GM21529 (cell line): Measurements from ENCODE around the gene PHYKPL.
A peak's percentile ranks its signal among the peaks of the same experiment; 100 is the strongest.
"Not testable (repeated sequence)": the region's sequence is repeated elsewhere in the genome, so short reads cannot be mapped to it uniquely, and the experiment has no call there.

ENCODE experiments used
- ATAC-seq: cut with Tn5 transposase; IDR thresholded peaks from one replicate; pipeline ENCODE4 v1.9.1; 2021; ENCODE audit not compliant: unreplicated experiment

PHYKPL gene

DNA sequence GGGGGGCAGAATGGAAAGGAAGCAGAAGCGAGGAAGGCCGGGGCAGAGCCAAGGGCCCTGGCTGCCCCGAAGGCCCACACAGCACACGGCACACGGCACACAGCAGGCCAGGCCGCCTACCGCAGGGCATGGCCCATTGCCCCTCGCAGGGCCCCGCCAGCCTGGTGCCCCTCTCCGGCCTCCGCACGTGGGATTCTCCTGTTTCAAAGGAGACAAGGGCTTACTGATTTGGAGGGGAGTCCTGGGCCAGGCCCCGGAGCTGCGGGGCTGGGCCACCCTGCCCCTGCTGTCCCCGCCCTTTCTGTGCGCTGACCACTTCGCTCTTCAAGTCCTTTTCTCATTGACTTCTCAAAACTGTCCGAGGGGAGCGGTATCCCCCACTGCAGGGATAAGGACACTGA, 7.7 kb upstream of the PHYKPL start:
- ATAC-seq, result no peak

DNA sequence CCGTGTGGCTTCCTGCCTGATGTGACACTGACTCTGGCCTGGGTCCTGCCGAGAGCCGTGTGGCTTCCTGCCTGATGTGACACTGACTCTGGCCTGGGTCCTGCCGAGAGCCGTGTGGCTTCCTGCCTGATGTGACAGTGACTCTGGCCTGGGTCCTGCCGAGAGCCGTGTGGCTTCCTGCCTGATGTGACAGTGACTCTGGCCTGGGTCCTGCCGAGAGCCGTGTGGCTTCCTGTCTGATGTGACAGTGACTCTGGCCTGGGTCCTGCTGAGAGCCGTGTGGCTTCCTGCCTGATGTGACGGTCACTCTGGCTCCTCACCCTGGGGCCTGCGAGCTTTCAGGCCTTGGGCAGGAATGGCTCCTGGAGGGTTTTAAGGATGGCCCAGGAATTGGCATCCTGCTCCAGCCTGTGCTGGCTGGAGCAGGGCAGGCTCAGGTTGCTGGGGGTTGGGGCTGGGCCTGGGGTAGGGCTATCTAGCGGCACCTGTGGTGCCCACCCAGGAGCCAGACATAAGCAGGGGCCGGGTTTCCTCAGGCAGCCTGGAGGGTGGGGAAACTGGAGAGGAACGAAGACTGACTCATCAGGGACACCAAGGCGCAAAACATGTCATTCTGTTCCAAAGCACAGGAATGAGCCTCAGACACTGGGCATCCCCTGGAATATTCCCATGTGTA, 7.2 kb upstream of the PHYKPL start:
- ATAC-seq, result not testable (repeated sequence)

DNA sequence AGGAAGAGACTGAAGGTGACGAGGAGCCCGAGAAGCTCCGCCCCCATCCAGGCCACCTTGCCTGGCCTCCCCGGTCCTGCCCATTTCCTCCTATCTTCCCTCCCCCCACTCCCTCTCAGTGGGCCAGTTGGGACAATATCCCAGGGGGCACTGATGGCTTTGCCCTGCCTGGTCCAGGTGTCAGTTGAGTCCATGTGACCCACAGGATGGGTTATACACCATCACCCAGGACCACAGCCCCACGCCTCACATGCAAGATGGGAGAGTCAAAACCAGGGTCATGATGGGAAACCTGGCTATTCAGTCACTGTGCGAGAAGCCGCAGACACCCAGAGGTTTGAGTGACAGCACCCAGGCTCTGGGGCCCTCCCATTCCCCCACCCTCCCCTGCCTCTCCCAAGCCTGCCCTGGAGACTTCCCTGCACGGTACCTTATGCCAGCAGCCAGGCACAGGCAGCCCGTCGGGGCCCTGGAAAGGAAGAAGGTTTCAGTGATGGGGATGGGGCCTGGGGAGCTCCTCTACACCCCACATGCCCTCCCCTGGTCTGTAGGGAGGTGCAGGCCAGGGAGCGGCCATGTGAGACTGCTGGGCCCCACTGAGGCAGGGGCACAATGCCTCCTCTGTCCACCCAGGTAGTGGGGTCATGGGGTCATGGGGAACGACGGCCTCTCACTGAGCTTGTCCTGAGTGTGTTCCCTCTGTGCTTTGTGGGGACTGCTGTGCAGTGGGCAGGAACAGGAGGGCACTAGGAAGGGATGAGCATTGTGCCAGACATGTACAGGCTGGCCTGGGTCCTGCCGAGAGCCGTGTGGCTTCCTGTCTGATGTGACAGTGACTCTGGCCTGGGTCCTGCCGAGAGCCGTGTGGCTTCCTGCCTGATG, 6.3 kb upstream of the PHYKPL start:
- no peak for ATAC-seq

DNA sequence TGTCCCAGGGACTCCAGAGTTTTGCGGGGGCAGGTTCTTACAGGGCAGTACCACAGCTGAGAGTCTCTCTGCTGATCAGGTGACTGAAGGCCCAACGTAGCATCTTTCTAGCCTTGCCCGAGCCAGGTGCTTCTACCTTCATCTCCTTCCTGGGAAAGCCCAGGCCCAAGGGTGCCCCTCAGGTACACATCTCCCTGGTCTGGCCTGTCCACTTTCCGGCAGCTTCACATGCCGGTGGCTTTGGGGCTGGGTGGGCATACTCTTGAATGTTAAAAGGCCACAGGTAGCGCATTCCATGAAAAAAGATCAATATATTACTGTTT, 5.7 kb upstream of the PHYKPL start:
- ATAC-seq, result no peak

DNA sequence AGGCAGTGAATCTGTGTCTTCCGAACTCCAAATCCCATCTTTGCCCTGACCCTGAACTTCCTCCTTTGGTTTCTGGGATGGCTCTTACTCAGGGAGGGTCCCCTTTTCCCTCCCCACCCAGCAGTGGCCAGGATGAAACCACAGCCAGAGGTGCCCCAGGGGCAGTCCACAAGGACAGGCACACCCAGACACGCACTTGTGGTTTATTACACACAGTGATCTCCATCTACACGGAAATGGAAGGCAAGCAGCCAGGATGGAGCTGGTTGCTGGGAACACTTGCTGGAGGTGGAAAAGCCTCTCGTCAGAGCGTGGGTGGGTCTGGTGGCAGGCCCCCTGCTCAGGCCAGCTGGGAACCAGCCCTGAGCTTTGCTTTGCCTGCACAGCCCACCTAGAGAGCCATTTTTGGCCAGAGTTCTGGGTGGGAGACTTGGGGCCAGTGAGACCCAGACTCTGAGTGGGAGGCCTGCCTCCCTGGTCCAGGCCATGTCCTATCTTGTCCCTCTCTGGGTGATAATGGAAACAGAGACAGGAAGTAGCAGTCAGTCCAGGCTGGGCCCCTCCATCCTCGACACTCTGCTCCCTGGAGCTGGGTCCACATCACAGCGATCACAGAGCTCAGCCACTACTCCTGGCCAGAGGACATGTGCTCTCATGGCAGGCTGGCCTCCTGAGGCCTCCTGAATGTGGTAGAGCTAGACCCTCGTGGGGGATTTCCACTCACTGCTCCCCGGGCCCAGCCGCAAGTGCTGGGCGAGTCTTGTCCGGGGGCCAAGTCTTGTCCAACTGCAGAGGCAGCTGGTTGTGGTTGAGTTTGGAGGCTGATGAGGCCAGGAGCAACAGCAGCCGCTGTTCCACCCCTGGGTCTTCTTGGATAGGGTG, 5.1 kb upstream of the PHYKPL start:
- no peak for ATAC-seq

DNA sequence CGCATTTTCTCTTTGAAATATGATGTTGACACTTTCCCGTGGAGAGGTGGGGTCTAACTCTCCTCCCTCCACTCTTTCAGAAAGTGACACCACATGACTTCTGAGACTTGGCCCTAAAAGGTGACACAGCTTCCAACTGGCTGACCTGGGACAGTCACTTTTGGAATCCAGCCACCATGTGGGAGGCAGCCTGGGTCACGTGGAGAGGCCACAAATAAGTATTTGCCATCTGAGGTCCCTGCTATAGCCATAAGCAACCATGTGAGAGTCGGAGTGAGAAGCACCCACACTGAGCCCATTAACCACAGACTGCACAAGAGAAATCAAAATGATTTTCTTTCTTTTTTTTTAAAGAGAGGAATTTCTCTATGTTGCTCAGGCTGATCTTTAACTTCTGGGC, 4.1 kb upstream of the PHYKPL start:
- ATAC-seq, result no peak

DNA sequence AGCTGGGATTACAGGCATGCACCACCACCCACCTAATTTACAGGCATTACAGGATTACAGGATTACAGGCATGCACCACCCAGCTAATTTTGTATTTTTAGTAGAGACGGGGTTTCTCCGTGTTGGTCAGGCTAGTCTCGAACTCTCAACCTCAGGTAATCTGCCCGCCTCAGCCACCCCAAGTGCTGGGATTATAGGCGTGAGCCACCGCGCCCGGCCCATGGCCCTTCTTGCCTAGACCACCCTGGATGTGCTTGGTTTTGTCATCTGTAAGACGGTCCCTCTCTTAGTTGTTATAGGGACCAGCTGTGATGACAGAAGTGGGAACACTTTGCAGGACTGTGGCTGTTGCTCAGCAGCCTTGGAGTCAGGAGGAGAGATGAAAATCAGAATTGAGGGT, 3.5 kb upstream of the PHYKPL start:
- no peak for ATAC-seq

DNA sequence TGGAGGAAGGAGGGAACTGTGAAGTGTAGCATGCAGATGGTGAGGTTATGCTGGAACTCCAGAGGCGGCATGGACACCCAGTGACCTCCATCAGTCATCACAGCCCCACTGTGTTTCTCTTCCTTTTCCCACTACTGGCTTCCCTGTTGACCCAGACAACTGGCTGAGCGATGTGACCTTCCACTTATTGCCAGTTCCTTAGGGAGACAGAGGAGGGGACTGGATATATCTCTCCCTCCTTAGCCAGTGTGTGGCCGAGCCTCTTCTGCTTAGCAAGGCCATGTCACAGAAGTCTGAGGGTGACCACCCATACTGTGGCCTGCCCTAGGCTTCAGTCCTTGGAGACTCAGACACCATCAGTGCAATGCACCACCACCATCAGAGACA, 3.0 kb upstream of the PHYKPL start:
- ATAC-seq, result no peak

DNA sequence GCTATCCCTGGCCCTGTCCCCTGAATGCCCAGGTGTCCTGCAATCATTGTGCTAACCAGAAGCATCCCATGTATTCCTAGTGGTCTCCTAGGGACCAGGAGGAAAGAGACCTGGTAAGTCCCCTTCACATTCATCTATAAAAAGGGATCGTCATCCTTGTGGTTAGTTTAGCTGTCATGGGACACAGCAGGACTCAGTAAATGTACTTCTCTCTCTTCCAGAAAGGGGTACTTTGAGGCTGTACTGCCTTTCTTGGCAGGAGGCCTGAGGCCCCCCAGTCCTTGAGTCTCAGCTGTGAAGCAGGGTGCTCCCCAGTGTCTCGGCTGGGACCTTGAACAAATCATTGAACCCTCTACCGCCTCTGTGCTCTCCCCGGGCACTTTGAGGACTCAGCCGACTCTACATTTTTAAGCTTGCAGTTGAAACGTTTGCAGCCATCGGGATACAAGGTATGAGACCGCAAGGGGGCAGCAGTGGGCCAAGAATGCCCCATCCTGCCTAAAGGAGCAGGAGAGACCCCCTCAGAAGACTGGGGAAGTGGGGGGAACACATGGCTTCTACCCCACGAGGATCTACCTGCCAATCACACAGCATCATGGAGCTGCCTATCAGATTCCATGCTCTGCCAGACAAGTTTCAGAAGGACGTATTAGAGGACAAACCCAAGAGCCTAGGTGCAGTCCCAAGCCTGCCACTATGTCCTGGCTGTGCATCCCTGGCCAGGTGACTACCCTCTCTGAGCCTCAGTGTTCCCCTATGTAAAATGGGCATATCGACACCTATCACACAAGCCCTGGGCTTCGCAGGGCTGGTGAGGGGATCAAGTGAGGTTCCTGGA, 2.4 kb upstream of the PHYKPL start:
- ATAC-seq, result peak; percentile 27

DNA sequence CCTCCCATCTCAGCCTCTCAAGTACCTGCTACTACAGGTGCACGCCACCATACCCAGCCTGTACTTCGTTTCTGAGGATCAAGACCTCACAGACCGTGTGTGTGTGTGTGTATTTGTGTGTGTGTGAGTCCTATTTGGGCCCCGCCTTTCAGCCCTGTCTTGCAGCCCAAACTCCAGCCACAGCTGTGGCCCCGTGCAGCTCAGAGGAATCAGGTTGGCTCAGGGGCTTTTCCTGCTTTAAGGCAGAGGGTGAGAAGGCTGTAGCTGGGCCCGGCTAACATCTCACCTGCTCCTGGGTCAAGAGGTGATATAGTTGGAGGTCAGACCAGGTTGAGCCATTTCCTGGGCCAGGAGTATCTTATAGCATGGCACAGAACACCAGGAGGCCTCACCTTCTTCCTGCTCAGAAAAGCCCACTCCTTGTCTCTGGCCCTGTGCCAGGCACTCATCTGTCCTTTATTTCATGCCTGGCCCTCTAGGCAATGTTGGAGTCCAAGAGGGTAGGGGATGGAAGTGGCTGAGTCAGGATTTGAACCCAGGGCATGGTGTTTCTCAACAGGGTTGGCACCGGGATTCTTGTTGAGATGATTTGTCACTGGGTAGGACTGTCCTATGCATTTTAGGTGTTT, 1.6 kb upstream of the PHYKPL start:
- no peak for ATAC-seq

DNA sequence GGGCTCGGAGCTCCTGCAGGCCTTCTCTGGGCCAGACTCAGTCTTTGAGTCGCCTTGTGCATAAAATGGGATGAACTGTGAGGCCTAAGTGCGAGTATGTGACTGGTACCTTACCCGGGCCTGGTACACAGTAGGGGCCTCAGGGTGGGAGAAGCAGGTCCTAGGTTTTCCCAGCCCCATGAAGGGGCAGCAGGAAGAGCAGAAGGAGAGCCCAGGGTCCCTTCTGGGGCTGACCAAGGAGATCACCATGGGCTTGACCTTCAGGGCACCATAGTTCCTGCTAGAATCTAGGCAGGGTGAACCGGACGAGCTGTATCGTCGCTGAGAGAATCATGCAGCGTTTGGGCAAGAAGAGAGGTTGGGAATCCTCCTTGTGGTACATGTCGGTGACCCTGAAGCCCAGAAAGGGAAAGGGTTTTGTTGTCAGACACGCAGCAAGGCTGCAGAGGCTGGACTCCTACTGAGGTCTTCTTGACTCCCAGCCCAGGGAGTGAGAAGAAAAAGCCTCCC, 373 bp upstream of the PHYKPL start:
- peak; percentile 33 for ATAC-seq

DNA sequence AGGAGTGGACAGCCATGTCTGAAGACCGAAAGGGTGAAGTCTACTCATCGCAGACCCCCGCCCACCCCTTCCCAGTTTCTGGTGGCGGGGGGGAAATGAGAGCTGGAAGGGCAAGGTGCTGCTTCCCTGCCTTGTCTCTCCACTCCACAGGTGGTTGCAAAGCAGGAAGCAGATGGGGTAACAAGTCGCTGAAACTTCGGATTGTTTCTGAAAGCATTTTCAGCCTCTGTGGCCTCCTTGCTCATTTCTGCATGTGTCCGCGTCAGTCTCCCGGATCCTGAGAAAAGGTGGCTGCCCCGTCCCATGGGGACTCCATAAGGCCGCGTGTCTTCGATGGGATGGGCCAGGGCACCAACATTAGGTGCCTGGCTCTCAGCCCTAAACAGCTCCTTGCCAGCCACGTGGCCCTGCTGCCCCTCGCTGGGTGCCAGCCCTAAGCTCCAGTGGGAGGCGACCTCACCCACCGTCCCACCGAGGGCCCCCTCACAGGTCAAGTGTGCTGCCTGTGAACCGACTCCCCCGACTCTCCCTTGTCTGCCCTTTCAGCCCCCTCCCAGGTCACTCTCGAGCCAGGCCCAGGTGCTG, 971 bp downstream of the PHYKPL start:
- no peak for ATAC-seq

DNA sequence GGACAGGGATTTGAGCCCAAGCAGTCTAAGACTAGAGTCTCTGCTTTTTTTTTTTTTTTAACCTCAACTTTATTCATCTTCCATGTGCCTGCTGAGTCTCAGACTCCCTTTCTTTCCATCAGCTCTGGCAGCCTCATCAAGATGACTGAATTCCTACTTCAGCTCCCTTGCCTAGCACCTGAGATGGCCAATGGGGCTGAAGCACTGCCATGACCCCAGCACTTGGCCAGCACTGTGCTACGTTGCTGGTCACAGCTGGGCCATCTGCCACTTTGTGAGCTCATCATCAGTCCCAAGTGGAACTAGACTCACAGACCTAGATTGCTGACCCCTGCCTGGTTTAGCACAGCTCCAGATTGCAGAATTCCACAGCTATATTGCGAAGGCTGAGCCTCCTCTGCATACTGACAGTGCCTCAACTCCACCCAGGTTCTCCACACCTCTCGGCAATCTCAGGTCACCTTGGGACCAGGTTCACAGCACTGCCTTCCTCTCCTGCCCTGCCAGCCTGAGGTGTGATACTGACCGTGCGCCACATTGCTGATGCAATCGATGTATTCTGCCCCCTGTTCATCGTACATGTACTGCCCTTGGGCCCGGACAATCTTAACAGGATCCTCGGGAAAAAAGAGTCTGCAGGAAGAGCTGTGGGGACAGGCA, 1.6 kb downstream of the PHYKPL start:
- no peak for ATAC-seq

DNA sequence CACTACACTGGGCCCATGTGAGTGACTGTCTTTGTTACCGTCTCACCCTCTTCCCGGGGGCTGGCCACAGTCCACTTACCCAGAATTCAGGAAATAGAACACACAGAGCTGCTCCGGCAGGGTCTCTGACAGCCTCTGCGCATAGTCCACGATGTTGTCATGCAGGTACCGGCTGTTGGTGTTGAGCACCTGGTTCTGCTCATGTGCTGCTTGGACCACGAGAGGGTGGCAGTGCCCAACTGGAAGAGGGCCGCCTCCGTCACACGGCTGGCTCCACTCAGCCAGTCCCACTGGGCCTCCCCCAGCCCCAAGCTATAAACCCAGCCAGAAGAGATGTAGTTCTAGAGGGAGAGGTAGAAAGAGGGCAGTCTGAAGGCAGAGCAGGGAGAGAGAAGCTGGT, 2.7 kb downstream of the PHYKPL start:
- ATAC-seq, result no peak

DNA sequence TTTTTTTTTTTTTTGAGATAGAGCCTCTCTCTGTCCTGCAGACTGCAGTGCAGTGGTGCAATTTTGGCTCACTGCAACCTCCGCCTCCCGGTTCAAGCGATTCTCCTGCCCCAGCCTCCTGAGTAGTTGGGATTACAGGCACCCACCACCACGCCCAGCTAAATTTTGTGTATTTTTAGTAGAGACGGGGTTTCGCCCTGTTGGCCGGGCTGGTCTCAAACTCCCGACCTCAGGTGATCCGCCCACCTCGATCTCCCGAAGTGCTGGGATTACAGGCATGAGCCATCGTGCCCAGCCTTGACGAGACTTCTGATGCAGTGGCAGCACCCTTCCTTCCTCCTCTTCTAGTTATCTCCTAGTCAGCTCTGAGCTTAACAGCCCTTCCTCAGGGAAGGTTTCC, 3.5 kb downstream of the PHYKPL start:
- not testable (repeated sequence) for ATAC-seq

DNA sequence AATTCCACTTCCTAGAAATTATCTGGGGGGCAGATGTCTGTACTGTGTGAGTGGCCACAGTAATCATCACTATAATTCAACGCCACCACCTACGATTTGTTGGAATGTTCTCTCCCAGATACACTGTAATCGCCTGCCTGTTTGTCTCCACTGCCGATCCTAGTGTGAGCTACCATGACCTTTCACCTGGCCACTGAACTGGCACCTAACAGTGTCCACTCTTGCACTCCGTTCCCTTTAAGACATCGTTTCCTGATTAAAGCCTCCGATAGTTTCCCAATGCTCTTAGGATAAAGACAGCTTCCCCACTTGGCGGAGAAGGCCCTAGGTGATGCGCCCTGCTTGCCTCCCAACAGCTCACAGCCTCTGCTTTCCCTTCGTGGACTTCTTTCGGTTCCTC, 4.0 kb downstream of the PHYKPL start:
- no peak for ATAC-seq

DNA sequence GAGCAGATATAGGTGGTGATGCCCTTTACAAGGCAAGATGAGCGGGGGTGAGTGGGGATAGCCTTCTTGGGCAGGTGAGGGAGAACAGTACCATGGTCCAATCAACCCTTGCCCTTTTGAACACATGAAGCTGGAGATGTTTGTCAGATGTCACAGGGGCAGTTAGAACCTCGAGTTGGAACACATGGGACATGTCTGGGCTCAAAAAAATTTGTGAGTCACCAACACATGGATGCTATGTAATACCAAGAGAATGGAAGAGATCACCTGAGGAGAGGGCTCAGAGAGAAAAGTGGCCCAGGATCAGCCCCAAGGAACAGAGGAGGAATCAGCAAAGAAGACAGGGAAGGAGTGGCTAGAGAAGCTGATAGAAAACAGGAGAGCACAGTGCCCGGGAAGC, 4.7 kb downstream of the PHYKPL start:
- no peak for ATAC-seq

DNA sequence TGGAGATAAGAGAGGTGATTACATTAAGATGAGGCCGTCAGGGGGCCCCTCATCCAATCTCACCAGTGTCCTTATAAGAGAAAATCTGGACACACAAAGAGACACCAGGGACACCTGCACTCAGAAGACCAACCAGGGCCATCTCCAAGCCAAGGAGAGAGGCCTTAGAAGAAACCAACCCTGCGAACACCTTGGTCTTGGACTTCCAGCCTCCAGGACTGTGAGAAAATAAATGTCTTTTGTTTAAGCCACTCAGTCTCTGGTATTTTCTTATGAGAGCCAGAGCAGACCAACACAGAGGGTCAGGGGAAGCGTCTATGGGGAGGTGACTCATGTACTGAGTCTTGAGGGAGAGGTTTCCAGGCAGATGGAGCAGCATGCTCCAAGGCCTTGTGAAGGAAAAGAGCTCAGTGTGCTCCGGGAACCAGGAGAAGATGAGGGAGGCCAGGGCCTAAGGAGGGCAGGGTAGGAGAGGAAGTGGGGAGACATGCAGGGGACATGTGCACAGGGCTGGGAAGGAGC, 5.4 kb downstream of the PHYKPL start:
- no peak for ATAC-seq

DNA sequence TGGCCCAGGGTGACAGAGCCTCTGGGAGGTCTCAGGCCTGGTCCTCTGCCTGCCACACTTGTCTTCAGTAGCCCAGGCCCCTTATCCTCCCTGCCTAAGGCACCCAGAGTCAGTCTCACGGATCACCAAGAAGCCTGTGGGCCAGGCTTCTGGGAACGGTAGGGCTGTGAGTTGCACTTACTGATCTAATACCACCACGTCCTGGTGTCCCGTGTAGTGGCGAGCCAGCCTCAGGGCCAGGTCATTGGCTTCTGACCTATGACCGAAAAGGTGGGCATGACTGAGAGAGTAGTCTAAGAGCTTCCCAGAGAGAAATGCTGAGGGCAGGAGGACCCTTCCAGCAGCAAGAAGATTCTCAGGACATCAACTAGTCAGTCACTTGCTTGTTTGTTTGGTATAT, 7.4 kb downstream of the PHYKPL start:
- no peak for ATAC-seq
